ENCODE results near the gene C2orf68.

GRCh38 chr2:85619617-85620016 is 7.8 kb upstream of the C2orf68 start:
- TF ChIP-seq POLR2A (IDR thresholded peaks at IDR 0.05), result no peak
- TF ChIP-seq CTCF (IDR thresholded peaks at IDR 0.05), result no peak

Measured in adrenal gland (tissue), 5 donors.